Ammon's horn (tissue), 1 donor: ENCODE results near the gene GNG11.
"Not testable (repeated sequence)": the region's sequence is repeated elsewhere in the genome, so short reads cannot be mapped to it uniquely, and the experiment has no call there.

ENCODE experiments used
- DNase-seq: peaks from one replicate; pipeline ENCODE4 v3.0.0-alpha.2; 2016; ENCODE audit warnings: low spot score

GNG11 gene

DNA sequence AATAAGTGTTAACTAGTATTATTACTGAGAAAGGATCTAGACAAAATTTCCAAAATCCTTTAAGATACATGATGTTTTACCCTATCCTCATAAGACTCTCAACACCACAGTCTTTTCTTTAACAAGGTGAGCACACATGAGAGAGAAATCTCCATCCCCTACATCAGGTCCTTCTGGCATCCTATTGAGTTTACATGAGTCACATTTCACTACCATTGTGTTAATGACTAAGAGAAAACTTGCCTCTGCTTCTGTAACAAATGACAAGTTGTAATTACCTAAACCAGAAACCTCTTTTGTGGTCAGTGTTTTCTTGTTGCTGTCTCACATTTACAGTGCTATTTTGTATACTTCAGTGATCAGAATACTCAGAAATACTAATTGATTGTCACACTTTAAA is 9.9 kb upstream of the GNG11 start:
- not testable (repeated sequence) for DNase-seq

DNA sequence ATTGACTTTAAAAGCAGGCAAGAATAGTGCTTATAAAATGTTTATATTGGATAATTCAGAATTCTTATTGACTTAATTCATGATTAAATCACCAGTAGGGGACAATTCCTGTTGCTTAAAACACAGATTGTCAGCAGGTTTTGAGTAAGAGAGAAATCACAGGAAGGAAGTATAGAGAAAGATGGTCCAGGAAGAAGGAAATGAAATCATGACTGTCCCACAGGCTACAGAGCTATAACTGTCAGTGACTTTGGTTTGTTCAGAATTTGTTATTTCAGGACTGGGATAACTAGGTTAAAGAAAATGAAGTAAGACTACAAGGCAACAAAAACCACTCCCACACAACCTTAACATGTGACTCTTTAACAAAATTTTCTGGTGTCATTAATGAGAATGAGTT is 8.3 kb upstream of the GNG11 start:
- DNase-seq = no peak

DNA sequence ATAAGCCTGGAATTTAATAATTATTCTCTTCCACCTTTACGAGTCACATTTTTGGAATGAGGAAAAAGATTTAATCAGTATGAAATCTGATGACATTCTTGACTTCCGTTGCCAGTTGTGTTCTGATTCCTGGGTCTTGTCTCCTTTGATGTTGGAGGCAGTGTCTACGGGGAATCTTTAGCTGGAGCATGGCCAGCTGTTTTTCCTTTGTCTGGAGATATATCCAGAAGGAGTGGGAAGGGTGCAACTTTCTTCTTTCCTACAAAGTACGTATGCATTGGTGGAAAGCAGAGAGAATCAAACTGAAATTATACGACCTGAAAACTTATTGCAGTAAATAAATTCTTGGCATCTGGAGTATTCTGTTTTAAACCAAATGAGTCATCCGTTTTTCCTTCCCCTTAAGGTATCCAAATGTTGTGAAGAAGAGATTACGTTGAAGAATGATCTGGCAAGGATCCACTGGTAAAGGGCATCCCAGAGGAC is 6.9 kb upstream of the GNG11 start:
- no peak for DNase-seq

DNA sequence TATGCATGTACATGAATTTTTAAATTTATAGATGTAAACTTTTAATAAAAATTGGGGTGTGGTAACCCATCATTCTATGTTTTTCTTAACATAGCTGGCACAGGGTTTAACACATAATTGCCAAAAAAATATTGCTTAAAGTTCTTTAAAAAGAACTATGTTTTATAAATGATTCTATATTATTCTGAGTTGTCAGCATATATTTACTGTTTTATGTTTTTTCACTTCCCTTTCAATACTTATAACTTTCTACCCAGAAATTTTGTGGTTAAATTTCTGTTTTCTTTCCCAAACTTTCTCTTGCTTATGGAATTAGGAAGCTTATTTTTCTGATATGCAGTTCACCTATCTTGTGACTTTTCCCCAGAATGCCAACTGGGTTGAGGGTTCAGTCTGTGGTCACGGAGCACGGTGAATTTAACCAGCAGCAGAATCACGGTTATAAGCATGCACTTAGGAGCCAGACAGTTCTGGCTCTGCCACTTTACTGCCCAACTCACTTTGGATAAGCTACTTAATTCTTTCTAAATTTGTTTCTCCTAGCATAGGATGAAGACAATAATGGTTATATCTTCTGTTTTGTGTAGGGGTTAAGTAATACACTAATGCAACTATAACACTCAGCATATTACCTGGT is 6.2 kb upstream of the GNG11 start:
- not testable (repeated sequence) for DNase-seq

DNA sequence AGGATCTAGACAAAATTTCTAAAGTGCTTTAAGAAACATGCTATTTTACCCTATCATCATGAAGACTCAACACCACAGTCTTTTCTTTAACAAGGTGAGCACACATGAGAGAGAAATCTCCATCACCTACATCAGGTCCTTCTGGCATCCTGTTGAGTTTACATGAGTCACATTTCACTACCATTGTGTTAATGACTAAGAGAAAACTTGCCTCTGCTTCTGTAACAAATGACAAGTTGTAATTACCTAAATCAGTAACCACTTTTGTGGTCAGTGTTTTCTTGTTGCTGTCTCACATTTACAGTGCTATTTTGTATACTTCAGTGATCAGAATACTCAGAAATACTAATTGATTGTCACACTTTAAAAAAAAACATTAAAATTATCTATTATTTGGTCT is 5.6 kb upstream of the GNG11 start:
- not testable (repeated sequence) for DNase-seq

DNA sequence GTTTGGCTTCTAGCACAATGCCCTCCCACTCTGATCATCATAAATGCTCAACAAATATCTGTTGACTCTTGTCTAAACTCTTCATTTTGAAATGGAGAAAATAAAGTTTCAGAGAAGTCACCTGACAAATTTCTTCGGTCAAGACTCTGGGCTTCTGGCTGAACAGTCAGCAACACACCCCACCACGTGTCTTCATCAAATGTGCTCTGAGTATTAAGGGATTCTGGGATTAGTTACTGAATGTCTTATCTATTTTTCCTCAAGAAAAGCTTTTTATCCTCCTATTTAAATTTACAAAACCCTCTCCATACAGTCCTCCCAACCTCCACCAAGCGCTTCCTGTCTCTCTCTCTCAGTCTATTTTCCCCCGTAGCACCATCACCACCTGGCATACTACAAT is 5.2 kb upstream of the GNG11 start:
- not testable (repeated sequence) for DNase-seq

DNA sequence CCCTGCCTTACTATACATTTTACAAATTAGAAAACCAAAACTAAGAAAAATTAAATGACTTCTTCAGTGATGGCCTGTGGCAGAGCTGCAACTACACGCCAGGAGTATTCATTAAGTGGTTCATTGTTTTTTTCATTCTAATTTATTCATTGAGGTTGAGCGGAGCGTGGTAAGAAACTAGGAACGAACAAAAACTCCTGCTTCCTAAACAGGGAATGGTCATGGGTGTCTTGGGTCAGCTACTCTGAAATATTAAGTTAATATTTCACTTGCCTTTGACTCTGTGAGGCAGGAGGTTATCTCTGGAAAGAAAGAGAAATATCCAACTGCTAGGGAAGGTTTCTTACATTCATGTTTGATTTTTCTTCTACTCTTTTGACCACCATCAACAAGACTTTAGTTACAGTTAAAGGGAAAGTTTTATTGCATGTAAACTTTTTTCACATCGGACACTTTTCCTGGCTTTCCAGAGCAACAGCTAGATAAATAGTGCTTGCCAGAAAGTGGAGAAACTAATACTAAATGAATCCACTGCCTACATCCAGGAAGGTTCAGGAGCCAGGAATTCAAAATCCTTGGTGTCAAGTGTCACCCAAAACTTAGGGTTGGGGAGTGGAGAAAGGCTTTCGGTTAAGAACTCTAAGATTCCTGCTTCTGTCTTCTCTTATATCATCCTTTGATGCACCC is 896 bp upstream of the GNG11 start:
- no peak for DNase-seq

DNA sequence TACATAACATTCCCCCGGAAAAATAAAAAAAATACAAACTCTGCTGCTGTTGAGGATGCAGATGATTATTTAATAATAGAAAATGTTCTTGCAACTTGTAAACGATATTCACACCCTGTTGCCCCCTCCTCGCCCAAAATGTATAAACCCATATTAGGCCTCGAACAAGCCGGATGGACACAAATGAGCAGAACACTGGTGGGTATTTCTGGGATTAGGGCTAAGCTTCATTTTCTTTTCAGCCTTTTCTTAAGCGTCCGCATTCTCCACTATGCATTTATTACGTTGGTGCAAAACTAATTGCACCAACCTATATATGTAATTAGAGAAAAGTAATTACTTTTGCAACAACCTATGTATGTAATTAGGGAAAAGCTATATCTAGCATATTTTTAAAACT is 349 bp upstream of the GNG11 start:
- DNase-seq = no peak

DNA sequence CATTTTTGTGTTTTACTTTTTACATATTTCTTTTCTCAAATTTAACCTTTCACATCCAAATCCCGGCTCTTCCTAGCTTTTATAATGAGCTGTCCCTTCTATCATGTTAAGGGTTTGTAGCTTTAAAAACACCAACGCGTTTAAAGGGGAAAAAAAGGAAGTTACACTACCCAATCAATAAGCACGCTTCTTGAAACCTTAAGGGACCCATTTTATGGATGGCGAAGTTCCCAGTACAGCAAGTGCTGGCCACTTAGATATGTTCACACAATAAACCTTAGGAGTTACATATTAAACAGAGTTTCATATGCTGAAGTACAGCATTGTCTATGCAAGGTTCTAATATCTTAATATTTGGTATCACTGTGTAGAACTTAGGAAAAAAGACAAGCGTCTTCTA is 1.8 kb downstream of the GNG11 start:
- no peak for DNase-seq

DNA sequence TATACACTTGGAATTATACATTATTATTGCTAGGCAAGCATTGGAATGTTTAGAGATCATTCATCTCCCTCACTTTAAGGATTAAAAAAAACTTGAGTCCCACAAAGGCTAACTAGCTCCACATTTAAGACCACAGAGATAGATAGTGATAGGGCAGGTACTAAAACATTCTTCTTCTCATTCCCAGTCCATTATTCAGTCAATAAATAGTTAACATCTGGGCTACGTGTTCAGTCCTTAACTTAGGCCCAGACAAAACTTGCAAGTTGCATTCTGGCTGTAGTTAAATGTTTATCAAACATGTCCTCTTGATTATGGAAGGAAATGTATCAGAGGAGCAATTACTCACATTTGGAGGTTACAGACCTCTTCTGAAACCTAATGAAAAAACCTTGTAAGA is 2.4 kb downstream of the GNG11 start:
- DNase-seq = no peak

DNA sequence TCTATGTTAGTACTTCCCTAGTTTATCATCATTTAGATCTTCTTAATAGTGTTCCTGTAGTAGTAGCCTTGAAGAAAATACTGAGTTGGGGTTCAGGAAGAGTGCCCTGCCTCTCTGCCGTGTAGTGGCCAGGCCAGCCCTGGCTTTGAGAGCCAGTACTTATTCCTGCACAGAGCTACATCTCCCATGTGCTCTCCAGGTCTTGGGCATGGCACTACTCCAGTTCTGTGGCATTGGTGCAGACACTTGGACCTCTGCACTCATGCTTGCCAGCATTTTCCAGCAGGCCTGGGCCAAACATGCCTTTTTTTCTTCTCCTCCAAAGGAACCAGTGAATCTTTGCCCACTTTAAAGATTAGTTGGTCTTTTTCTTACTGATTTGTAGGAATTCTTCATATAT is 5.3 kb downstream of the GNG11 start:
- no peak for DNase-seq

DNA sequence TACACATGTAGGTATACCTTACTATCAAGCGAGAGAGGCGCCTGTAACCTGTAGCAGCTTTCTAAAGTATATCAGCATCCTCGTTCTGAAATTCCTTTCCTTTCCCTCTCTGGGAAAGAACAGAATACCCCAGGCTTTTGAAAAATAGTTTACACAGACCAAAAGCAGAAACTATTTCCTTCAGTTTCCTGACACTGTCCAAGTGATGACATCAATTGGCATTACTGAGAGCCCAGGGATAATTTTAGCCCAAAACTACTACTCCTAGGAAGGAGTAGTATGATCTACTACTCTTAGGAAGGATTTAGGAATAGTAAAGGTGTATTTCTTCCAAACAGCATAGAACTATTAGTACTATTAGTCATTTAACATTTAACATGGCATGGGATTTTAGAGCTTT is 6.0 kb downstream of the GNG11 start:
- no peak for DNase-seq

DNA sequence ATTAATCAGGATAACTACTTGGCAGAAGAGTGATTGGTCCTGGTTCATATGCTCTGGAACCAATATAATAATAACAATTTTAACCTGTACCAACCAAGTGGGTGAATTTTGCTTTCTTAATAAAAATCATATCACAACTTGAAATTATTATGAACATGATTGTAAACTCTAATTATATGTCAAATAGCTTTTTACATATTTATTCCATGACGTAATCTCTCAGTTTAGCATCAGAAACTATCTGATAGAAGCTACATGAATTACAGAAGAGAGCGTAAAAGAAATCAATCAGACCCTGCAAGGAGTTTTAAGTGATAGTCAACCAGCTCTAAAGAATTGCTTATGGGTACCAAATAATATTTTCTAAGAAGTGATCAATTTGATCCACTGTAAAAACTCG is 10.1 kb downstream of the GNG11 start:
- no peak for DNase-seq

DNA sequence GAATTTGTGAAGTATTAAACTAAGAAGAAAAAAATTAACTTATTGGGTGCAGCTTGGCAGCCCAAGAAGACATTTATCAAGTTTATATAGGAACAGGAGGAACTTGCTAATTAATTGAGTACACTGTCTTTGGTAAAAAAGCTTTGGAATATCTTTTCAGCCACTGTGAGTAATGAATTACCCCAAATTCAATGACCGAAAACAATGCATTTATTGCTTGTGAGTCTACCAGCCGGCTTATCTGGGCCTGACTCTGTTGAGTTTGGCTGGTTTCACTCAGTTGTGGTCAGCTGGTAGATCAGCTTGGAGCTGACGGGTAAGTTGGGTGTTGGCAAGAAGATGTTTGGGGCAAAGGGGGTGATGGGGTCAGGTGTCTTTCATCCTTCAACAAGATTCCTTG is 11.6 kb downstream of the GNG11 start:
- no peak for DNase-seq

DNA sequence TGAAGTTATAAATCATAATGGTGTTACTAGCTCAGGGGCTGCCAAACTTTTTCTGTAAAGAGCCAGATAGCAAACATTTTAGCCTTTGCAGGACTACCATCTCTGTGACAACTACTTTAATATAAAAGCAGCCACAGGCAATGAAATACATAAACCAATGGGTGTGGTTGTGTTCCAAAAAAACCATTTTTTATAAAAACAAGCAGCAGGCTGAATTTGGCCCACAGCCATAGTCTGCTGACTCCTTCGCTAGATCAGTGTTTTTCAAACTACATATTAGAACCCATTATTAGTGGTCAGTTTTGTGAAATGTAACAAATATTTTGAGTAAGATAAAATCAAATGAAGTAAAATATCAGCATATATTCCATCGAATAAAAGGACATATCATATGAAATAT is 13.6 kb downstream of the GNG11 start:
- no peak for DNase-seq

DNA sequence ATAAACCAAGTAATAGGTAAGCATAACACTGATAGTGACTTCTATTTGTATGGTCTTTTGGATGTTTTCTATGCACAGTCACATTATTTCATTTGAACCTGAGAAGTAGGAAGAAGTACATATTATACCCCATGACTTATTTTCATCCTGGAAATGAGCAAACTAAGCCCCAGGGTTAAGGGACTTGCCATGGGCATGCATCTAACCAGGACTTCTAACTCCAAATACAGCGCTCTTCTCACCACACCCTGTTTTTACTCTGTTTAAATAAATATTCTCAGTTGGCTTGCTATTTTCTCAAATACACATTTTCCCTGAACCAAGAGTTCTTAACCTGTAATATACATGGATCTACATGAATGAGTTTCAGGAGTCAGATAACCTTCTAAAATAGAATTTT is 16.3 kb downstream of the GNG11 start:
- no peak for DNase-seq

DNA sequence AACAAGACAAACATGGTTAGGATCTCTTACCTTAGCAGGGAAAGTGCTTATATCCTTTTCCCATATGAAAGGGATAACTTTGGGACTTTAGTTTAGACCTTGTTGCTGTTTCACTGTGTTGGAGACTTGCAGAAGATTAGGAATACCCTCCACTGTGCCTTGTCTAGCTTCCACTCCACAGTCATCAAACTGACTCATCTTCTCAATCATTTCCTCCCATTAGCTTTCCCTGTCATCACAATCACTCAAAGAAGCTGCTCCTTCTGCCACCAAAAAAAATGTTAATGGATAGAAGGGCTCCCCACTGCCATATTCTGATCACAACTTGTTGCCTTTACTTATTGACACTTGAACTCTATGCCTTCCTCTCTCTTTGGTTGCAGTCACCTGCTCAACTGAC is 16.8 kb downstream of the GNG11 start:
- no peak for DNase-seq

DNA sequence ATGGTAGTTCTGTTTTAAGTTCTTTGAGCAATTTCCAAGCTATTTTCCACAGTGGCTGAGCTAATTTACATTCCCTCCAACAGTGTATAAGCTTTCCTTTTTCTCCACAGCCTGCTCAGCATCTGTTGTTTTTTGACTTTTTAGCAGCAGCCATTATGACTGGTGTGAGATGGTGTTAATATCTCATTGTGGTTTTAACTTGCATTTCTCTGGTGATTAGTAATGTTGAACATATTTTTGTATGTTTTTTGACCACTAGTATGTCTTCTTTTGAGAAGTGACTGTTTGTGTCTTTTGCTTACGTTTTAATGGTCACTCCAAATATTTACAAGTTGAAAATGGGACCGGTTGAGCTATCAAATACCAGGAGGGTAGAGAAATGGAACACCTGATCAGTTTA is 20.4 kb downstream of the GNG11 start:
- no peak for DNase-seq

DNA sequence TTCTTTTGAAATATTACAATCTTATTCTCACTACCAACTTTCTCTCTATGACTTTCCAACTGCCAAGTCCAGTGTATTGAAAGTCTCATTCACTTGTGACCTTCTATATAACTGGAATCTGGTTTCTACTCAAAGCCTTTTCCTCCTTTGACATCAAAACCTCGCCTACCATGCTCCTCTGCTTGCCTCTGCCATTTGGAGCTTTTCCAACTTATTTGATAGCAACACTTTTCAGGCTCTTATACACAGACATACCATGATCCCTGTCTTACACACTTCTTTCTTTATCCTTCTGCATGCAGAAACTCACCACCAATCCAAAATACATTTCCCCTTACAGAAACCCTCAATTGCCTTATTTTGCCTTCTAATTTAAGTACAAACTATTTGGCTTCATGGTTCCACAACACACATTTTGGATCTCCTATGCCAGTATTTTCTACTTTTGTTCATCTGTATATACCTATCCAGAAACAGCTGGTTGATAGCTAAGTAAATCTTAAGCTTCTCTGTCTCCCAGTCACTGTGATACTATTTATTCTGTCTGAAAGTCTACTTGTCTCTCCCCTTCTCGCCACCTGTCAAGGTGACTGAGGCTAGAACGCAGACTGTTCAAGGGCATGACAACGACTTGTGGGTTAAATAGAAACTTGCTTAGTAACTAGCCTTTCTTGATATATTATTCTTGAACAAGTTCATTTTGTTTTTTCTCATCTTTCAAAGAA is 22.4 kb downstream of the GNG11 start:
- no peak for DNase-seq

DNA sequence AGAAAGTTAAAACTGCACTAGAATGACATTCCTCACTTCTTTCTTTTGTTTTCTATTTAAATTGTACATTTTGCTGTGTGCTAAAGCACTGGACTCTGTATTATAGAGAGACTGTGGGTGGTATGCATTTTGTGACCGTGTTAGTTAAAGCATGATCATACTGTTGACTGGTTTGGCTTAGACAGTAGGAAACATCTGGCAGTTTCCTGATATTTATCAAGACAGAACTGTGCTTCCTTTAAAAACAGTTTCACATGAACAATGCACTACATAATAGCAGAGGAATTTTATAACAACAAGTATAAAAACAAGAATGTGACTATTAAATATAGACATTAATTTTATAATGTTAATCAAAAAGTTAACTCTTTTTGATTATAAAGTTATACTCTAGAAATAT is 23.1 kb downstream of the GNG11 start:
- no peak for DNase-seq

DNA sequence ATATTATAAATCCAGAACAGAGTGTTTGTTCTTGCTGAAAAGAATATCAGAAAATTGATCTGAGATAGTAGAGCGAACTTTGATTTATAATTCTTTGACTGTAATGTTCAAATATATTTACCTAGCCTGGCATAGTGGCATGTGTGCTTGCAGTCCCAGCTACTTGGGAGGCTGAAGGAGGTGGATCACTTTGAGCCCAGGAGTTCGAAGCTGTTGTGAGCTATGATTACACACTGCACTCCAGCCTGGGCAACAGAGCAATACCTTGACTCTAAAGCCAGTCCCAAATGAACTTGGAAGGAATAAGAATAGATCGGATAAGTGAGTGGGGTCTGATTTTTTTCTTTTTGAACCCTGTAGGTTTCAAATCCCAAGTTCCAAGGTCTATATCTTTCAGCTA is 23.5 kb downstream of the GNG11 start:
- no peak for DNase-seq

DNA sequence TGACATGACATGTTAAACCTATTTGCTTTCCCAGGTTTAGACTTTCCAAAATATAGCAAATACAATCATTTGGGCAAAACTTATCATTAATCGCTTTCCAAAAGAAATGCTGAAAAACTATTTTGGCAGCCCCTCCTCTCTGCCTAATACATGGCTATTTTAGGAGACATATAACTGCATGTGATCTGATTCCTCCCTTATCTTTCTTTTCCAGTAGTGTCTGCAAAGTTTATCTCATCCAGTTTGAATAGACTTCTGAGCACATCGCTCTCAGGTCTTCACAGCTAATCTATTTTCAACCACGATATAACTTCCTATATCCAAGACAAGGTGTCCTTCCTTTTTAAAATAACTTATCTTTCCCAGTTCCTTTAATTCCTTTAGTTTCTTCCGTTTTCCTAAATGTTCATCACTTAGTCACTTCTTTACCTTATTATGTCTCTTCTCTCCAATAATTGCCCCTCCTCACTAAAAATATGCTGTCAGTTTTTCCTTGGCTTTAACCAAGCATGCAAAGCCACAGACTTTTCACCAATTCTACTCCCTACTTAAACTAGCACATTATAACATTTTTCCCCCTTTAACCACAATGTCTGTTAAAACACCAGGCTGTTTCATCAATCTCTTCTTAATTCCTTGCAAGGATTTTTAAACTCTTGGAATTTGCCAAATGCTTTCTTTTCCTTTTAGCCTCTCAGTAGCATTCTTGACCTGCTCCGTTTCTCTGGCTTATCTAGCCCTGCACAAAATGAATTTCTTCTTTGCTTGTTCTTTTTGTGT is 24.4 kb downstream of the GNG11 start:
- DNase-seq = no peak

DNA sequence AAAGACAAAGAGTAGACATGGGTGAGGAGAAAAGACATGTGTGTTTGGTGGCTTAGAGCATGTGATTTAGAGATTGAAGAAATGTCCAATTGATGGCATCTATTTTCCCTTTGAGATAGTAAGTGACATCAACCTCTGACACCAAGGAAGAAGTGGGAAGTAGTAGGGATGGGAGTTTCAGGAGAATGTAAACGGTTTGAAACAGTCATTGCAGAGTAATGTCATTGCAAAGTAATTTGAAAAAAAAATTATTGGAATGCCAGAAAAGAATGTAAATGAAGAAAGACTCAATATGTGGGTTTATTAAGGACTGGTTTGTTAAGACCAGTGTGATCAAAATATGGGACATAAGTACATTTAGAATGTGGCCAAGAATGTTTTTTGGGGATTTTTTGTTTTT is 26.6 kb downstream of the GNG11 start:
- DNase-seq = no peak
